HG03378 (cell line): Measurements from ENCODE around the gene WAS.

Source experiments
- ATAC-seq: cut with Tn5 transposase; IDR thresholded peaks from one replicate; pipeline ENCODE4 v1.9.1; 2021; ENCODE audit warnings: mild to moderate bottlenecking, moderate library complexity; ENCODE audit not compliant: unreplicated experiment

WAS gene

GRCh38 chrX:48711162-48711928, 27.7 kb downstream of the WAS start:
- ATAC-seq, result no peak

GRCh38 chrX:48711929-48712505, 28.4 kb downstream of the WAS start:
- ATAC-seq, result no peak

- ATAC-seq, result no peak
Measured at GRCh38 chrX:48713847-48714246, 30.2 kb downstream of the WAS start.

- no peak for ATAC-seq
Measured at GRCh38 chrX:48714573-48714972, 31.0 kb downstream of the WAS start.

- no peak for ATAC-seq
Measured at GRCh38 chrX:48715072-48715471, 31.5 kb downstream of the WAS start.

- ATAC-seq, result no peak
Measured at GRCh38 chrX:48715876-48716502, 32.4 kb downstream of the WAS start.

GRCh38 chrX:48719958-48720357, 36.4 kb downstream of the WAS start:
- no peak for ATAC-seq

GRCh38 chrX:48720577-48721250, 37.1 kb downstream of the WAS start:
- no peak for ATAC-seq

- ATAC-seq, result no peak
Measured at GRCh38 chrX:48721916-48722315, 38.3 kb downstream of the WAS start.

- no peak for ATAC-seq
Measured at GRCh38 chrX:48726596-48726995, 43.0 kb downstream of the WAS start.

GRCh38 chrX:48728653-48729052, 45.1 kb downstream of the WAS start:
- no peak for ATAC-seq

- no peak for ATAC-seq
Measured at GRCh38 chrX:48736303-48736702, 52.7 kb downstream of the WAS start.

GRCh38 chrX:48736878-48737212, 53.2 kb downstream of the WAS start:
- no peak for ATAC-seq

- peak; percentile 95 for ATAC-seq
Measured at GRCh38 chrX:48737213-48737938, 53.8 kb downstream of the WAS start.

- ATAC-seq, result no peak
Measured at GRCh38 chrX:48737940-48738339, 54.3 kb downstream of the WAS start.
